ENCODE results near the gene GZMB. TPM values are rescaled to one million over a fixed set of nuclear protein-coding genes. Genes with fewer than 3 reads are reported as not detected.
A peak's percentile ranks its signal among the peaks of the same experiment; 100 is the strongest.

Gene GZMB
- total and polyA plus RNA-seq, 10 donors: 6.3 to 25.4 (median 15.3) TPM

- intact Hi-C loops (cut with DNase I; ENCODE audit: low total_unique reads): loop anchor here (5.0 kb wide), 1 partner anchor 73 kb away; no protein-coding TSS in a partner anchor
- Histone ChIP-seq H3K27me3 (replicated peaks in 1 of 7) (no peaks in the 10 kb centered on the region), H3K4me1 (peaks cover 0 to 41% (median 31%) of the 10 kb centered on the region in 6 donors), H3K36me3 (no peaks in the 10 kb centered on the region), H3K9me3 (no peaks in the 10 kb centered on the region), H3K27ac (peak within 1 kb of the TSS in 5 of 8 donors; percentile 44 to 77 (median 61)), H3K4me3 (peak within 1 kb of the TSS in 1 of 8 donors; percentile 34)
- TF ChIP-seq, protein P1, sequence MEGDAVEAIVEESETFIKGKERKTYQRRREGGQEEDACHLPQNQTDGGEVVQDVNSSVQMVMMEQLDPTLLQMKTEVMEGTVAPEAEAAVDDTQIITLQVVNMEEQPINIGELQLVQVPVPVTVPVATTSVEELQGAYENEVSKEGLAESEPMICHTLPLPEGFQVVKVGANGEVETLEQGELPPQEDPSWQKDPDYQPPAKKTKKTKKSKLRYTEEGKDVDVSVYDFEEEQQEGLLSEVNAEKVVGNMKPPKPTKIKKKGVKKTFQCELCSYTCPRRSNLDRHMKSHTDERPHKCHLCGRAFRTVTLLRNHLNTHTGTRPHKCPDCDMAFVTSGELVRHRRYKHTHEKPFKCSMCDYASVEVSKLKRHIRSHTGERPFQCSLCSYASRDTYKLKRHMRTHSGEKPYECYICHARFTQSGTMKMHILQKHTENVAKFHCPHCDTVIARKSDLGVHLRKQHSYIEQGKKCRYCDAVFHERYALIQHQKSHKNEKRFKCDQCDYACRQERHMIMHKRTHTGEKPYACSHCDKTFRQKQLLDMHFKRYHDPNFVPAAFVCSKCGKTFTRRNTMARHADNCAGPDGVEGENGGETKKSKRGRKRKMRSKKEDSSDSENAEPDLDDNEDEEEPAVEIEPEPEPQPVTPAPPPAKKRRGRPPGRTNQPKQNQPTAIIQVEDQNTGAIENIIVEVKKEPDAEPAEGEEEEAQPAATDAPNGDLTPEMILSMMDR (IDR thresholded peaks at IDR 0.05 in 8 of 11, conservative IDR thresholded peaks at IDR 0.05 in 3 of 11): no peak
- TF ChIP-seq POLR2AphosphoS5 (IDR thresholded peaks at IDR 0.05) (peak in 1 of 3 donors; percentile 14), POLR2A (IDR thresholded peaks at IDR 0.05) (no peak)
- 60 to 85% (median 79%) methylated on average over 2 of the region's 2 CpGs for whole genome bisulfite sequencing, 5 donors
- DNase-seq: no peak
These were observed 24.2 kb downstream of the GZMB start, which contains the start of gene GZMH for GRCh38 chr14:24609655-24610344. TSS of gene GZMH (minus strand) at chr14:24609685. CDS start at chr14:24609613, 72 bp downstream.

DNA sequence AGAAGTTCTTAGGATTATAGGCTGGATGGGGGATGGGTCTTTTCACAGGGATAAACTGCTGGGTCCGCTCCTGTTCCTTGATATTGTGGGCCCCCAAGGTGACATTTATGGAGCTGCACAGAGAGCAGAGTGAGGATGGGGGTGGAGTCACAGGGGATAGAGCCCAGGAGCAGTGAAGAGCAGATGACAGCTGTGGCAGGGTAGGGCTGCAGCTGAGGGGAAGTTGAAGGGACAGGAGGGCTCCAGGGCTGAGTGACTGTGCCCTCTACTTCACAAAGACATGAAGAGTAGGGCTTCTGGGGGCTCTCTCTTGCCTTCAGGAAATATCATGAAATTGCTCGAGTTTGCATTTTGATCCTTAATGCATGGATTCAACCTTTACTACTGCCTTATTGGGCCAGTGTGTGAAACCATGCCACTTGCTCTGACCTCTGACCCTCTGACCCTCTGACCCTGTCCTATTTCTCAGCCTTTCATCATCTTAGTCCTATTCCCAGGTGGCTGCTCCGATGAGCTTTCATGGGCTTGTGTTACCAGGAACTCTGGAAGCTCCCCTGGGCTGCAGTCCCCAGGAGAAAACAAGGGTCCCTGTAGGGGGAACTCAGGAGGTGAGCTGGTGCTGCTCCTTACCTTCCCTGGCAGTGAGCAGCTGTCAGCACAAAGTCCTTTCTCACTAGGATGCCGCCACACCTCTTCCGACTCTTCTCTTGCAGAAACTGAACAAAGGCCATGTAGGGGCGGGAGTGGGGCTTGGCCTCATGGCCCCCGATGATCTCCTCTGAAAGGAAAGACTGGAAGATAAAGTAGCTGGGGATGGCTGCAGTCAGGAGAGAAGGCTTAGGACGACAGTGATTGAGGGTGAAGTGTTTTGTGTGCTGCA lies 26.1 kb downstream of the GZMB start:
- Histone ChIP-seq H3K4me3 (peak overlapping the region in 1 of 8 donors; percentile 34), H3K9me3 (no peaks in the 10 kb centered on the region), H3K4me1 (peaks cover 0 to 41% (median 31%) of the 10 kb centered on the region in 6 donors), H3K27me3 (replicated peaks in 1 of 7) (no peaks in the 10 kb centered on the region), H3K27ac (peak overlapping the region in 4 of 8 donors; percentile 44 to 77 (median 62)), H3K36me3 (no peaks in the 10 kb centered on the region)
- TF ChIP-seq POLR2AphosphoS5 (IDR thresholded peaks at IDR 0.05) (no peak), POLR2A (IDR thresholded peaks at IDR 0.05) (no peak)
- TF ChIP-seq, protein P1 (IDR thresholded peaks at IDR 0.05 in 8 of 11, conservative IDR thresholded peaks at IDR 0.05 in 3 of 11): no peak
- intact Hi-C loops (cut with DNase I; ENCODE audit: low total_unique reads): loop anchor here (5.0 kb wide), 1 partner anchor 74 kb away; no protein-coding TSS in a partner anchor
- DNase-seq: no peak
- 72 to 85% (median 79%) methylated on average over 8 of the region's 8 CpGs for WGBS, 5 donors

DNA sequence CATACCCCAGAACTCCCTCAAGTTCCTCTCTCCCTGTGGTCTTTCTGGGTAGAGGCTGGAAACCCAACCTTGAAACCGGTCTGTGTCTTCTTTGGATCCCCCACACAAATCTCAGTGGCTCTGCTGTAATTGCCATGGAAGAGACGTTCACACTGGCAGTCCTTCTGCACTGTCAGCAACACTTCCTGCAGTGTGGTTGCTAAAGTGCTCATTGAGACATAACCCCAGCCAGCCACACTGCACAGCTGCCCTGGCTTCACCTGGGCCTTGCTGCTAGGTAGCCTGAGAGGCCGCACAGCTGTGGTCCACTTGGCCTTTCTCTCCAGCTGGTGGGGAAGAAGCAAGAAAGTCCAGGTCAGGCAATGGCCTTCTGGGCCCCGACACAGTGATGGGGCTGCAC lies 26.9 kb downstream of the GZMB start:
- Histone ChIP-seq H3K9me3 (no peaks in the 10 kb centered on the region), H3K27me3 (replicated peaks in 1 of 7) (no peaks in the 10 kb centered on the region), H3K27ac (peak overlapping the region in 5 of 8 donors; percentile 14 to 77 (median 61)), H3K4me3 (peak overlapping the region in 1 of 8 donors; percentile 34), H3K36me3 (no peaks in the 10 kb centered on the region), H3K4me1 (peaks cover 0 to 41% (median 31%) of the 10 kb centered on the region in 6 donors)
- 36 to 64% (median 44%) methylated on average over 4 of the region's 4 CpGs for WGBS, 5 donors
- no peak for DNase-seq
- intact Hi-C loops (cut with DNase I; ENCODE audit: low total_unique reads): loop anchor here (5.0 kb wide), 1 partner anchor 75 kb away; no protein-coding TSS in a partner anchor
- TF ChIP-seq, protein P1 (IDR thresholded peaks at IDR 0.05 in 8 of 11, conservative IDR thresholded peaks at IDR 0.05 in 3 of 11): no peak
- TF ChIP-seq POLR2AphosphoS5 (IDR thresholded peaks at IDR 0.05): peak in 1 of 3 donors; percentile 39

Data from spleen (tissue), 11 donors.